ENCODE data around the gene RYR1. TPM values are rescaled to one million over a fixed set of nuclear protein-coding genes. Genes with fewer than 3 reads are reported as not detected.
"Not testable (repeated sequence)": the region's sequence is repeated elsewhere in the genome, so short reads cannot be mapped to it uniquely, and the experiment has no call there.

Gene RYR1
- total and polyA plus RNA-seq, 7 donors, result under 0.01 to 4.1 (median 0.85) TPM

GRCh38 chr19:38550376-38550775 is 116.9 kb downstream of the RYR1 start:
- 37 to 80% methylated on average over 3 of the region's 3 CpGs for WGBS, 2 donors

GRCh38 chr19:38551450-38551813 is 117.9 kb downstream of the RYR1 start:
- Histone ChIP-seq H3K27me3 (peaks cover 0 to 3% (median 0%) of the 10 kb centered on the region in 3 donors), H3K9me3 (no peaks in the 10 kb centered on the region), H3K4me1 (no peaks in the 10 kb centered on the region), H3K36me3 (no peaks in the 10 kb centered on the region), H3K27ac (no peak overlapping the region), H3K4me3 (no peak overlapping the region)
- no peak for TF ChIP-seq POLR2A (IDR thresholded peaks at IDR 0.05)
- no peak for TF ChIP-seq EP300 (IDR thresholded peaks at IDR 0.05)
- TF ChIP-seq POLR2AphosphoS5 (IDR thresholded peaks at IDR 0.05), result no peak
- no peak for TF ChIP-seq CTCF (IDR thresholded peaks at IDR 0.05)
- intact Hi-C loops (cut with DNase I), result no loop called here
- 66% methylated on average over 6 of the region's 6 CpGs for WGBS, 2 donors
- no peak for DNase-seq

More at GRCh38 chr19:38550376-38550775, 116.9 kb downstream of the RYR1 start:
- DNase-seq, result no peak
- Histone ChIP-seq H3K27me3 (peaks cover 0 to 3% (median 0%) of the 10 kb centered on the region in 3 donors), H3K36me3 (no peaks in the 10 kb centered on the region), H3K9me3 (no peaks in the 10 kb centered on the region), H3K27ac (no peak overlapping the region), H3K4me3 (no peak overlapping the region), H3K4me1 (no peaks in the 10 kb centered on the region)
- TF ChIP-seq CTCF (IDR thresholded peaks at IDR 0.05) (no peak), EP300 (IDR thresholded peaks at IDR 0.05) (no peak), POLR2AphosphoS5 (IDR thresholded peaks at IDR 0.05) (no peak), POLR2A (IDR thresholded peaks at IDR 0.05) (no peak)
- intact Hi-C loops (cut with DNase I), result no loop called here

GRCh38 chr19:38553239-38553638 is 119.7 kb downstream of the RYR1 start:
- H3K27ac ChIP-seq; H3K9me3 ChIP-seq; H3K27me3 ChIP-seq; H3K4me3 ChIP-seq; intact Hi-C loops (cut with DNase I); DNase-seq; H3K36me3 ChIP-seq; H3K4me1 ChIP-seq: not testable (repeated sequence)
- 81 to 97% methylated on average over 1 of the region's 1 CpG for WGBS, 2 donors

- H3K4me3 ChIP-seq, result no peak overlapping the region
- no peak for TF ChIP-seq EP300 (IDR thresholded peaks at IDR 0.05)
- TF ChIP-seq POLR2A (IDR thresholded peaks at IDR 0.05), result no peak
- no peak for TF ChIP-seq CTCF (IDR thresholded peaks at IDR 0.05)
- TF ChIP-seq POLR2AphosphoS5 (IDR thresholded peaks at IDR 0.05), result no peak
- peaks cover 0 to 3% (median 0%) of the 10 kb centered on the region in 3 donors for H3K27me3 ChIP-seq
- H3K27ac ChIP-seq, result no peak overlapping the region
- intact Hi-C loops (cut with DNase I), result no loop called here
- no peaks in the 10 kb centered on the region for H3K9me3 ChIP-seq
- 11 to 37% methylated on average over 3 of the region's 3 CpGs for WGBS, 2 donors
- no peaks in the 10 kb centered on the region for H3K4me1 ChIP-seq
- DNase-seq, result no peak
- H3K36me3 ChIP-seq, result no peaks in the 10 kb centered on the region
These were observed 121.2 kb downstream of the RYR1 start for GRCh38 chr19:38554676-38555141.

- H3K9me3 ChIP-seq, result no peaks in the 10 kb centered on the region
- H3K27me3 ChIP-seq, result peaks cover 0 to 3% (median 0%) of the 10 kb centered on the region in 3 donors
- DNase-seq, result no peak
- no peaks in the 10 kb centered on the region for H3K36me3 ChIP-seq
- intact Hi-C loops (cut with DNase I), result no loop called here
- H3K4me3 ChIP-seq, result no peak overlapping the region
- H3K4me1 ChIP-seq, result no peaks in the 10 kb centered on the region
- TF ChIP-seq EP300 (IDR thresholded peaks at IDR 0.05) (no peak), POLR2AphosphoS5 (IDR thresholded peaks at IDR 0.05) (no peak)
- H3K27ac ChIP-seq, result no peak overlapping the region
- WGBS, 2 donors, result 59 to 72% methylated on average over 8 of the region's 8 CpGs
These were observed 121.7 kb downstream of the RYR1 start for GRCh38 chr19:38555200-38555599.

GRCh38 chr19:38556521-38557174 is 123.2 kb downstream of the RYR1 start:
- H3K27me3 ChIP-seq, result peaks cover 0 to 3% (median 0%) of the 10 kb centered on the region in 3 donors
- DNase-seq, result no peak
- 57 to 72% methylated on average over 7 of the region's 7 CpGs for WGBS, 2 donors
- H3K4me1 ChIP-seq, result no peaks in the 10 kb centered on the region
- intact Hi-C loops (cut with DNase I), result no loop called here
- no peak overlapping the region for H3K4me3 ChIP-seq
- TF ChIP-seq POLR2AphosphoS5 (IDR thresholded peaks at IDR 0.05) (no peak), POLR2A (IDR thresholded peaks at IDR 0.05) (no peak), EP300 (IDR thresholded peaks at IDR 0.05) (no peak), CTCF (IDR thresholded peaks at IDR 0.05) (no peak)
- H3K36me3 ChIP-seq, result no peaks in the 10 kb centered on the region
- H3K9me3 ChIP-seq, result no peaks in the 10 kb centered on the region
- no peak overlapping the region for H3K27ac ChIP-seq
